22Rv1 (cell line): ENCODE measurements around the gene RNF213.

Experiments
- CTCF ChIP-seq: fragments of 450-650 bp; IDR thresholded peaks from 2 replicates; pipeline ENCODE4 v1.5.1; 2017; ENCODE audit warnings: mild to moderate bottlenecking
- ZFX ChIP-seq: fragments of 450-650 bp; IDR thresholded peaks from 2 replicates; pipeline ENCODE4 v1.6.1; 2017; ENCODE audit warnings: antibody characterized with exemption, borderline replicate concordance

DNA sequence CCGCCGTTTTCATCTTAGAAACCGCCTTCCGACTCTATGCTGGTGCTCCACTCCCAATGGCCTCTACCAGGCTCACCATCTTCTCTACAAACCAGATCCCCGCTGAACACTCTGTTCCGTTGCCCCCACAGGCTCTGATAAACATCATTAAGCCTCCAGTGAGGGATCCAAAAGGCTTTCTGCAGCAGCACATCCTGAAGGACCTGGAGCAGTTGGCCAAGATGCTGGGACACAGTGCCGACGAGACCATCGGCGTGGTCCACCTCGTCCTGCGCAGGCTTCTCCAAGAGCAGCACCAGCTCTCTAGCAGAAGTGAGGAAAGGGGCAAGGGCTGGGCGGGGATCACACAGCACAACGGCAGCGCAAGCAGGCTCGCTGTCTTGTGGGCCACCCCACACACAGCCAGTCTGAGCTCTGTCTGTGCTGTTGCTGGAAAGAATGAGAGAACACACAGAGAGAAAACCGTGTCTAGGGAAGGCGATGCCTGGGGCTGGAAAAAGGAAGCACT, 120.8 kb downstream of the RNF213 start:
- TF ChIP-seq CTCF (no peak), ZFX (no peak)
